GM21576 (cell line): ENCODE measurements around the gene LRRC3C.

Source experiments
- ATAC-seq: cut with Tn5 transposase; IDR thresholded peaks from one replicate; pipeline ENCODE4 v1.9.1; 2021; ENCODE audit warnings: mild to moderate bottlenecking, moderate library complexity; ENCODE audit not compliant: unreplicated experiment

The LRRC3C gene

DNA sequence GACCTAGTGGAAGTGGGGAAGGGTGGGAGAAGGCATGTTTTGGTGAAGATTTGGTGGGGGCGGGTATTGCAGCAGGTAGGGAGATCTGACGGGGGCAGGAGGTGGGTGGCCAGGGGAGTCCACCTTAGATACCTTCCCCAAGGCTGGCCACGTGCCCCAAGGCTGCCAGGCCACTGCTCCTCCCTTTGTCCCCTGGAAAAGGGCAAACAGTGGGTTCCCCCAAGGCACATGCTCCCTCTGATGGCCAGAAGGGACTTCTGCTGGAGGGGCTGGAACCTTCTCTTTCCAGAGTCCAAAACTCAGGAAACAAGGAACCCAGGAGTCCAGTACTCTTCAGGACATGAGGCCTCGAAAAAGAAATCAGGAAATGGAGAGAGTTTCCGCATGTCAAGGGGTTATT is 46.9 kb downstream of the LRRC3C start:
- ATAC-seq = no peak

DNA sequence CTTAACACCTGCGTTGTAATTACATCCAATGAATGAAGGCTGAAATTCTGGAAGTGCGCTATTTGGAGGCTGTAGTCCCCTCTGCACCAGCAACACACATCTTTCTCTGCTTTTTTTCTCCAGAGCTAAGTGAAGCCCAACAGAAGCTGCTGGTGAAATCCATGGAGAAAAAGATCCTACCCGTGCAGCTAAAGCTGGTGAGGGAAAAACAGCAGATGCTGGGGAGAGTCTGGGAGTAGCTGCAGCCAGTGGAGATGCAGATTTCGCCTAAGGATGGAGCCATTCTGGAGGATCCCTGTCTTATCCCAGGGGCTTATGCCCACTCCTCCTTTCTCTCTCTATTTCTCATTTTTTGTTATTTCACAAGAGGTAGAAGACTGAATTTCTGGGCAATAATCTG is 48.3 kb downstream of the LRRC3C start:
- no peak for ATAC-seq

DNA sequence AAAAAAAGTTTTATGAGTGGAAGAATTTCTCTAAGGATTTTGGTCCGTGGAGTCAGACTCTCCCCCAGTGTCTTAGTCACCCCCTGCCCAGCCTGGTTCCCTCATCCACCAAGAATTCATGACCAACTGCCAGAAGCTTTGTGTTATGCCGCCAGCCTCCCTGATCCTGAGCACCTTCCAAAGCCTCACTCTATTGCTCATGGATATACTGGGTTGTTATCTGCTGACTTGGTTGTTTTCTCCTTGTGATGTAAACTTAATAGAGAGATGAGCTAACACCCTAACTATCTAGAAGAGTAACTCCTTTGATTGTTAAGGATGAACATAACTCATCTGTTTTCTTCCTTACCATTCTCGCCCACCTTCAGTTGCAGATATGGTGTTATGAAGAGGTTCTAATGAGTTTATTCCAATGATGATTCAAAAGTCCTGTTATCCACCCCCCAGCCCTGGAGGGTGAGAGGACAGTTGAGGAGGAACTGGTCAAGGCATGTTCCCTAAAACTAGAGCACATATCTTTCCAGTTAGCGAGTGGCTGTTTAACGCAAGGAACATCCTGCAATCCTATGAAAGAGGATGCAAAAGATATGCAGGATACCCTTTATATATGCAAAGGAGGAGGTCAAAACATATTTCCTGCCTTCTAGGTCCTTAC is 51.6 kb downstream of the LRRC3C start:
- ATAC-seq = no peak

DNA sequence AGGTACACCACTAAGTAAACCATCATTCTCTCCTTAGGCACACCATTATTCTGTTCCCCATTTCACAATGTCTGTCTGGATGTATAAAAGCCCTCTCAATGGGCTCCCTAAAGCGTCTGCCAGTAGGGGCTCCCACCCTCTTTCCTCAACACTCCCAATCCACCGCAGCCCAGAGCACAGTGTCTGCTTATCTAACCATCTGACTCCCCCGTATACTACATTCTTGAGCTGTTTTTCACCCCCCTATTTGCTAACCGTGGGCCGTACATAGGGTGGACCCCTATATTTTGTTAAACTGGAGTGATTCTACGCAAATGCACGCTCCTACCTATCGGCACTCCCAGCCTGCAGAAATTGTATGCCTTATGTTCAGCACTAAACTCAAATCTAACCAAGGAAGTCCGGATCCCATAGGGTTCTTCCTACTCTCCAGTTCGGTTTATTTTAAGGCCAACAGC is 52.4 kb downstream of the LRRC3C start:
- no peak for ATAC-seq

DNA sequence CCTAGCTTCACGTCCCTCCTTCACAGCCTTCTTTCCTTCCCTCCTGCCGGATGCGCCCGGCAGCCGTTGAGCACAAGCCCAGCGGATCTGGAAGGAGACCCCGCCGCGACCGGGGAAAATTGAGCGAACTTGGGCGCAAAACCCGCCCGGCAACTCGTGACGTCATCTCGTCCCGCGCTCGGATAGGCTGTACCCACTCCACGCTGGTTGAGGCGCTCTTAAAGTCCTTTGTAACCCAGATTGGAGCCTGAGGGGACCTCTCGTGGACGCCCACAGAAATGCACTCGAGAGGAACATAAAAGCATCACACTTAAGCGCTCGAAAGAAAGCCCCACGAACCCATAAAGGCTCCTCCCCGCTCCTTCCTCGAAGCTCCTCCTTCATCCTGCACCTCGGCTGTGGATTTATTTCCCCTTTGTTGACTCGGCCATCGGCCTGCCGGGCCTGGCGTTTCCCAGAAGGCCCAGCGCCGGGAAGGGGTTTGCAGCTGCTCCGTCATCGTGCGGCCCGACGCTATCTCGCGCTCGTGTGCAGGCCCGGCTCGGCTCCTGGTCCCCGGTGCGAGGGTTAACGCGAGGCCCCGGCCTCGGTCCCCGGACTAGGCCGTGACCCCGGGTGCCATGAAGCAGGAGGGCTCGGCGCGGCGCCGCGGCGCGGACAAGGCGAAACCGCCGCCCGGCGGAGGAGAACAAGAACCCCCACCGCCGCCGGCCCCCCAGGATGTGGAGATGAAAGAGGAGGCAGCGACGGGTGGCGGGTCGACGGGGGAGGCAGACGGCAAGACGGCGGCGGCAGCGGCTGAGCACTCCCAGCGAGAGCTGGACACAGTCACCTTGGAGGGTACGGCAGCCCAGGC is 53.0 kb downstream of the LRRC3C start, which contains the start of gene PSMD3:
Gene PSMD3, plus strand, starts transcription at position 457 of the 856 bp plus-strand sequence. Its CDS starts 164 bp downstream, at position 621.
- ATAC-seq = peak; percentile 87

DNA sequence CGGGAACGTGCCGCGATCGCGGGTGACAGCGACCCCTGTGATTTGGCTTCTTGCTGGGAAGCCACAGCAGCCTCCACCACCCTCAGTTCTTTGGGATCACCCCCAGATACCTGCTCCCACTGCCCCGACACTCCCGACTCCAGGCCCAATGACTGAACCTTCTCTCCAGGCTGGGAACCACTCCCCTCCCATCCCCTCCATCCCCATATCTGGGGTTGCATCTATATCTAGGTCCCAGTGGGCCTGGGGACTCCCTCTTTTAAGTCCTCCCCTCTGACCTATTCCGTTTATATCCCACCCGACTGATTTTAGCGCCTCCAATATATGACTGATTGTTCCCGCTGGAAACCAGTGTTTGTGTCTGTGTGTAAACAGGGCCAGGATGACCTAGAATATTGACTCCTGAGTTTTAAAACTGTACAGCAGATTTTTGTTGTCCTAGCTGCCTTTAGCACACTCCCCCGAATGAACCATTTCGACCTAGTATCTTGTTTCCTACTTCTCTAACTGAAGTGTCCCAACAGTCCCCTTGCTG is 53.7 kb downstream of the LRRC3C start:
- no peak for ATAC-seq

DNA sequence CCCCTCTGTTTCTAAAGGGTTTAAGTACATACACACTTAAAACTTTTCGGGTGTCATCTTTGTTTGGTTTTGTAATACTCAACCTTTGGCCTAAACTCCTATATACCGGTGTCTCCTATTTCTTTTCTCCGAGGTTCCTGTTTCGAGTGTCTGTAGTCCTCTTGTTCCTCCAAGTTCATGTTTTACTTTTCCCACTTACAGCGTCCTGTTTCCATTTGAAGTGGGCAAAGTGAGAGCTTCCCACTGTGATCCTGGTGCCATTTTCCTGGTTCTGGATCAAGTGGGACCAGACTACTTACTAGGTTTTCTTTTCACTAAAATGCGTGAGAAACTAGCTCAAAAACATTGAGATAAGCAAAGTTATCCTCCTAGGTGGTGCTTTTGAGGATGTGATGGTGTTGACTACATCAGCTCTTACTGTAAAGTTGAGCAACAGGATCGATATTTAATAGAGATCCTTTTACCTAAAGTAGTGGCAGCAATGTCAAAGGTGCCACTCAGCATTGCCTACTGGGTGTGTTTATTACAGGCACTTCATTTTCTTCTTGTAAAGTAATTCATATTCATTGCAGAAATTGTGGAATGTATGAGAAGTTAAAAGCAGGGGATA is 54.3 kb downstream of the LRRC3C start:
- no peak for ATAC-seq

DNA sequence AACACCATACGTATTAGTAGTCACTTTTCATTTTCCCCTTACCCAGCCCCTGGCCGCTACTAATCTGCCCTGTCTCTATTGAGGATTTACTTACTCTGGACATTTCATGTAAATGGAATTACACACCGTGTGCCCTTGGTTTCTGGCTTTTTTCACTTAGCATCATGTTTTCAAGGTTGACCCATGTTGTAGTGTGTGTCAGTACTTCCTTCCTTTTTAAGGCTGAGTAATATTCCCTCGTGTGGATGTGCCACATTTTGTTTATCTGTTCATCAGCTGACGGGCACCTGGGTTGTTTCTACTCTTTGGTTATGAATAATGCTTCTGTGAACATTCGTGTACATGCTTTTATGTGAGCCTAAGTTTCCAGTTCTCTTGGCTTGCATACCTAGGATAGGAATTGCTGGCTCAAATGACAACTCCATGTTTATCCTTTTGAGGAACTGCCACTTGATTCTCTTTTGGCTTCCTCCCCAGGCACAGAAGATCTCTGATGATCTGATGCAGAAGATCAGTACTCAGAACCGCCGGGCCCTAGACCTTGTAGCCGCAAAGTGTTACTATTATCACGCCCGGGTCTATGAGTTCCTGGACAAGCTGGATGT is 60.8 kb downstream of the LRRC3C start:
- ATAC-seq = no peak

DNA sequence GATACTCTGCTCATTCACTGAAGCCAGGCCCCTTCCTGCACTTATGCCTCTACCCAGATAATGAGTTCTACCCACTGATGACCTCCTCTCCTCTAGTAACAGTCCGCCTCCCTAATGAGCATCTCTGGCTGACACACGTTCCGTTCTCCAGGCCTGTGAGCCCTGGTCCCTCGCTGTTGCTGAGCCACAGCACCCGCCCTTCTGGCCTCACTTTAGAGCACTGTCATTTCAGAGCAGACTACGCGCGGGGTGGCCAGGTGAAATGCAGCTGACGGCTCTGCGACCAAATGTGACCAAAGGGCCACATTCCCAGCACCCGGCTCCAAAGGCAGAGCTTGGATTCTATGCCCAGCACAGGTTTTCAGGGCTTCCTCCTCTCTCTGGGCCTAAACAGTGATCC is 66.9 kb downstream of the LRRC3C start:
- no peak for ATAC-seq
